GM18951 (cell line): ENCODE data around the gene ENOX1.

Experiments used
- POLR2A ChIP-seq: IDR thresholded peaks from 4 replicates; pipeline ENCODE4 v1.6.1; 2011; ENCODE audit warnings: mild to moderate bottlenecking; ENCODE audit not compliant: insufficient read length, insufficient read depth; ENCODE audit errors: extremely low read depth
- in situ Hi-C: fragments of 300-500 bp; cut with MboI; formaldehyde crosslinking; loops from one replicate; pipeline ENCODE4 v1.12.0; 2022; ENCODE audit warnings: low sequenced_read_pairs, mixed read lengths, inconsistent platforms; ENCODE audit not compliant: unreplicated experiment

Gene ENOX1

GRCh38 chr13:43614063-43614462 is 172.7 kb downstream of the ENOX1 start:
- no peak for TF ChIP-seq POLR2A
- in situ Hi-C loops = no loop called here

DNA sequence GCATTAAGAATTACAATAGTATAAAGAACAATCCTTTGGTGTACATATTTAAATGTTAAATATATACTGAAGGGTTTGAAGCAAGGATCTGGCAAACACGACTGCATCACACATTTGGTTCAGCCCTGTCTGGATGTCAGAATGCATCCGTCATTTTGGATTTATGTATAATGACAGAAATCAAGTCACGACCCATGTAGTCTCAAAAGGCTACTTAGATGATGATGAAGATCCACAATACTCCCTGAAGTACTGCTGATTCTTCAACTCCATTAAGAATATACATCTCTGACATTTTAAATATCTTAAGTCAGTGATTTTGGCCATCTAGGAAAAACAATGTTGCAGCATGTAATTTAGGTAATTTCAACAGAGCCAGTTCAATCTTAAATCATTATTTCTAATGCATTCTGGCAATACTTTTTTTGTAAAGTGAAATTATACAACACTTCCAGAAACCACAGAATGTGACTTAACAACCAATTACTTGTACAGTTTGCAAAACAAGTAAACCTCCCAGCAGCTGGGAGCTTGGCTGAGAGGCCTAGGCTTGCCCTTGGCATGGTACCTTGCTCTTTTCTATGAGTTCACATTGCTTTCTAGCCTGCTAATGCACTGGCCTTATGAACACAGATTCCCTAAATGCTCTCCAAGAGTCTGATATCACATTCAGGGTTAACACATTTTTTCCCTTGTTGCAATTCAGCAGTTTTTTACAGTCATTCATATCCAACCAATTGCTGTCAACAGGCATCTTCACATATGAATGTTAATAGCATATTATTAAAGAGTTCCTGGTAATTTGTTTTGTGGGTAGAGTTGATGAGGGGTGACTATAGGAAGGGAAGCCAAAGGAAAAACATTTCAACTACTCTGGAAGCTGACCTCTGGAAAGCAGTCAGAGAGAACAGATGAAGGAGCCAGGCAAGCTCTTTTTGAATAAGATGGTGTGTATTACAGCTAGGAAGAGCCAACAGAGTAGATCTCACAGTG is 175.2 kb downstream of the ENOX1 start:
- in situ Hi-C loops = no loop called here
- TF ChIP-seq POLR2A = no peak

- no peak for TF ChIP-seq POLR2A
- in situ Hi-C loops = no loop called here
Observed at GRCh38 chr13:43608400-43609137, 178.2 kb downstream of the ENOX1 start.

- no peak for TF ChIP-seq POLR2A
- in situ Hi-C loops = no loop called here
Observed at GRCh38 chr13:43597599-43597945, 189.2 kb downstream of the ENOX1 start.

- in situ Hi-C loops = no loop called here
- no peak for TF ChIP-seq POLR2A
Observed at GRCh38 chr13:43596924-43597598, 189.7 kb downstream of the ENOX1 start.

DNA sequence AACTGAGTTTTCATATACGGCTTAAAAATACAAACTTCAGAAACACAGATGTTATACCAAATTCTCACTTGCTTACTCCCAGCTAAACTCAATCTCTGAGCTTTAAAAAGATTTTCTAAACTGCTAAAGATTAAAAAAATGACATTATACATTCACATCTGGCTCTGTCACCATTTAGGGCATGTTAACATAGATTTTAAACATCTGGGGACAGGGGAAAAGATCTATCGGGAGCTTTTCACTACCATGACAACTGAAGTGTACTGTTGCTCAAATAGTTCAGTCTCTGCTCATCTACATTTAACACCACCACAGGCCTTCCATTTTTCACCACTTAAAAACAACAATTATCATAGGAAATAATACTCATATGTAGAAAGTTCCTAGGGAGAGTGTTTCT is 190.8 kb downstream of the ENOX1 start:
- no peak for TF ChIP-seq POLR2A

GRCh38 chr13:43587376-43587775 is 199.4 kb downstream of the ENOX1 start:
- no peak for TF ChIP-seq POLR2A
- in situ Hi-C loops = no loop called here

More for the DNA sequence above, 190.8 kb downstream of the ENOX1 start:
- in situ Hi-C loops = no loop called here

DNA sequence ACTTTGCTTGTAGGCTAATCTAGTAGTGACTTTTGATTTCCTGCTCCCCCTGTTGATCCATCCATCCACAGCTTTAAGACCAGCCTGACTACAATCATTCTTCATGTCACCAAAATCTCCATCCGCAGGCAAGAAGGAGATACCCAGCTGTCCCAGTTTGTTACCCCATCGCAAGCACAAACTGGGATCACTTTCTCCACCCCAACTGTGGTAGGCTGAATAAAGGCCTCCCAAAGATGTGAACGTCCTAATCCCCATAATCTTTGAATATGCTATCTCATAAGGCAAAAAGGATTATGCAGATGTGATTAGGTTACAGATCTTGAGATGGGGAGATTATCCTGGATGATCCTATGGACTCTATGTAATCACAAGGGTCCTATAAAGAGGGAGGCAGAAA is 202.0 kb downstream of the ENOX1 start:
- in situ Hi-C loops = no loop called here
- TF ChIP-seq POLR2A = no peak

GRCh38 chr13:43583321-43583720 is 203.5 kb downstream of the ENOX1 start:
- in situ Hi-C loops = no loop called here
- TF ChIP-seq POLR2A = no peak

- TF ChIP-seq POLR2A = no peak
- in situ Hi-C loops = no loop called here
Observed at GRCh38 chr13:43580280-43580679, 206.5 kb downstream of the ENOX1 start.

GRCh38 chr13:43579321-43579720 is 207.5 kb downstream of the ENOX1 start:
- in situ Hi-C loops = no loop called here
- no peak for TF ChIP-seq POLR2A

- no peak for TF ChIP-seq POLR2A
- in situ Hi-C loops = no loop called here
Observed at GRCh38 chr13:43574605-43575004, 212.2 kb downstream of the ENOX1 start.

DNA sequence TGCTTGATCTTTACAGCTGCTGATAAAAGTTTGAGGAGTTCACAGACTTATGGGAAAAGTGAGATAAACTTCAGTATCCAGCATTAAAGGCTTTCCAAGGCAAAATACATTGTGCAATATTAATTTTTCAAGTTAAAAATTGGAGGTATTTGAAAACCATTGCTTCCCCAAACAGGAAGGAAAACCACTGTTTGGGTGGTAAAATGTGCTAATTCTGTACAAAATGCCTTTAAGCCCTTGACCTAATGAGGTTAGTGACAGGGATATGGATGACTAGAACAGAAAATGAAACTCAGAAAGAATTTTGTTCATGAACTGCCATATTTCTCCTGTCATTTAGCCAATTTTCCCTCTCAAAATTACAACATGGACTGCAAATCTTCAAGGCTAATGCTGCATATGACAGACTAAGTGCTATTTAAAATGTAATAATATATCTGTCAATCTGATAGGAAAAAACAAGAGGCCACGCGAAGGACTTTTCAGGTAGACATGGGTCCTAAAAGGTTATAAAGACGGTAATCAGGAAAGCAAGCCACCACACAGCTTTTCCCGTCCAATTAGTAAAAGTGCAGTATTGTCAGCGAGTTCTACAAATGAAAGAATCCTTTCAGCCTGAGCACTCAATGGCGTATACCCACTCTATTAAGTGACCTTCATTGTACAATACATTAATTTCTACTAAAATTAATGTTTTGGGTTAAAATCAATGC is 212.8 kb downstream of the ENOX1 start:
- TF ChIP-seq POLR2A = no peak
- in situ Hi-C loops = no loop called here
